ENCODE data around the gene SEC62. TPM values are rescaled to one million over a fixed set of nuclear protein-coding genes. Genes with fewer than 3 reads are reported as not detected.
"Not testable (repeated sequence)": the region's sequence is repeated elsewhere in the genome, so short reads cannot be mapped to it uniquely, and the experiment has no call there.

Gene SEC62
- total RNA-seq, 1 experiment from 2014 or later, result 26.2 TPM

DNA sequence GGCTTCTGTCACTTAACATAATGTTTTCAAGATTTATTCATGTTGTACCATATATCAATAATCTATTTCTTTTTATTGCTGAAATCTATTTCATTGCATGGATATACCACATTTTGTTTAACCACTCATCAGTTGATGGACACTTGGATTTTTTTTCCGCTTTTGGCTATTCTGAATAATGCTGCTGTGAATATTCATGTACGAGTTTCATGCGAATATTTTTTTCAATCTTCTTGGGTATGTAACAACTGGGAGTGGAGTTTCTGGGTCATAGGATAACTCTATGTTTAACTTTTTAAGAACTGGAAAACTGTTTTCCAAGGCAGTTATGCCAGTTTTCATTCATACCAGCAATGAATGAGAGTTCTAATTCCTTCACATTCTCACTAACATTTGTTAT lies 49.5 kb downstream of the SEC62 start:
- no peak for DNase-seq (ENCODE audit: low read depth)

DNA sequence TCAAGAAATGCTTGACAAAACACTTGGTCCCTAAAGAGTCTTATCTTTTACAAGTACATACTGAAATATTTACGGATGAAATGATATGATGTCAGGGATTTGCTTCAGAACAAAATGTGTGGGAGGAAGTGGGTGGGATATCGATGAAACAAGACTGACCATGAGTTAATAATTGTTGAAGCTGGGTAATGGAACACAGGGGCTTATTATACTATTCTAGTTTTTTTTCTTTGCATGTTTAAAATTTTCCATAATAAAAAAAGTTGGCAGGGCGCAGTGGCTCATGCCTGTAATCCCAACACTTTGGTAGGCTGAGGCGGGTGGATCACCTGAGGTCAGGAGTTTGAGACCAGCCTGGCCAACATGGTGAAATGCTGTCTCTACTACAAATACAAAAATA lies 52.7 kb downstream of the SEC62 start:
- not testable (repeated sequence) for DNase-seq (ENCODE audit: low read depth)

DNA sequence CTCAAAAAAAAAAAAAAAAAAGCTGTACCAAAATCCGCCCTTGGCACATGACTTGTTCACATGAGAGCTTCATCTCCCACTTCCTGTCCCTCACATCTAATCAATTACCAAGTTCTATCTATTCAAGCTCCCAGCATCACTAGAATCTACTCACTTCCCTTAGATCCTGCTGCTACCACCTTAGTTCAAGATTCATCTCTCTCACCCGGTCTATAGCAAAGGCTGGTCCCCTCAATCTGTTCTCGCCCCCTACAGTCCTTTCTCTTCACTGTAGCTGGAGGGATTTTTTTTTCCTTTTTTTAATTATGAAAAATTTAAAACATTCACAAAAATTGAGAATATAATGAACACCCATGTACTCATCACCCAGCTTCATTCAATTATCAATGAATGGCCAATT lies 54.5 kb downstream of the SEC62 start:
- no peak for DNase-seq (ENCODE audit: low read depth)

DNA sequence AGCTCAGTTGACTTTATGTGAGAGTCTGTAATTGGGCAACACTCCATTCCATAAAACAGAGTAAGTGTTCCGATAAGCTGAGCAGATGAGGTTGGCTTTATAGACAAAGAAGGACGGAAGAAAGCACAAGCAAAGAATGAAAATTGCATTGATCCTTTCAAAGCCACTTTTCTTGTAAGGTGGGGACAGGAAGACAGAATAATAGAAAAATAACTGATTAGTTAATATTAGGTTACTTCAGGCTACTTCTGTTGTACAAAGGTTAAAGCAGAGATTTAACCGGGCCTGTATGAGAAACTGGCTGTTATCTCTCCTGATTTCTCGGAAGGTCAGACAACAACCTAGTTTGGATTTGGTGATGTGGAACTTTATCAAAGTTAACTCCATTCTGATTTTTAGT lies 55.7 kb downstream of the SEC62 start:
- no peak for DNase-seq (ENCODE audit: low read depth)

DNA sequence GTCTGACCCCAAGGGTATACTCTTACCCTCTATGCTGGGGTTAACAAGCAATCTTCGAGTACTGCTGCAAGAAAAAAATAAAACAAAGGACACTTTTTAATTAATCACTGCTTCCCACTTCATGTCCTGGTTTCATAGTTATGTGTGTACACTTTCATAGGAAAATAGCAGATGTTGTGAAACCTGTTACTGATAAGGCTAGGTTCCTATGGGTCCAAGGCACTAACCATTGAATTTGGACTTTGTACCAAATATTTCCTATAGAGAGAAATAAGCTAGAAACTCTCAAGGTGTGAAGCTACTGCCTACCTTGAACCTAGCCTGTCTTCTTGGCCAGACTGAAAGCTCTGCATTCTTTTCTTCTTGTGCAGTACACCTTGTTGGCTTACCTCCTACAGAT lies 56.6 kb downstream of the SEC62 start:
- DNase-seq (ENCODE audit: low read depth), result no peak

DNA sequence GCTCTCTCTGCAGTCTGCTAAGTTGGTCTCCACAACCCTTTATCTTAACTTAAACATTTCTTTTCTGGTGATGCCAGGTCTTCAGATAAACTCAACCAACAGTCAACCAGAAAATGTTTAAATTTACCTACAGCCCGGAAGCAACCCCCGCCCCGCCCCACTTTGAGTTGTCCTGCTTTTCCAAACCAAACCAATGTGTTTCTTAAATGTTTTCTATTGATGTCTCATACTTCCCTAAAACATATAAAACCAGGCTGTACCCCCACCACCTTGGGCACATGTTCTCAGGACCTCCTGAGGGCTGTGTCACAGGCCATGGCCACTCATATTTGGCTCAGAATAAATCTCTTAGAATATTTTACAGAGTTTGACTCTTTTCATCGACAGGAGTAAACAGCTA lies 58.0 kb downstream of the SEC62 start:
- no peak for DNase-seq (ENCODE audit: low read depth)

DNA sequence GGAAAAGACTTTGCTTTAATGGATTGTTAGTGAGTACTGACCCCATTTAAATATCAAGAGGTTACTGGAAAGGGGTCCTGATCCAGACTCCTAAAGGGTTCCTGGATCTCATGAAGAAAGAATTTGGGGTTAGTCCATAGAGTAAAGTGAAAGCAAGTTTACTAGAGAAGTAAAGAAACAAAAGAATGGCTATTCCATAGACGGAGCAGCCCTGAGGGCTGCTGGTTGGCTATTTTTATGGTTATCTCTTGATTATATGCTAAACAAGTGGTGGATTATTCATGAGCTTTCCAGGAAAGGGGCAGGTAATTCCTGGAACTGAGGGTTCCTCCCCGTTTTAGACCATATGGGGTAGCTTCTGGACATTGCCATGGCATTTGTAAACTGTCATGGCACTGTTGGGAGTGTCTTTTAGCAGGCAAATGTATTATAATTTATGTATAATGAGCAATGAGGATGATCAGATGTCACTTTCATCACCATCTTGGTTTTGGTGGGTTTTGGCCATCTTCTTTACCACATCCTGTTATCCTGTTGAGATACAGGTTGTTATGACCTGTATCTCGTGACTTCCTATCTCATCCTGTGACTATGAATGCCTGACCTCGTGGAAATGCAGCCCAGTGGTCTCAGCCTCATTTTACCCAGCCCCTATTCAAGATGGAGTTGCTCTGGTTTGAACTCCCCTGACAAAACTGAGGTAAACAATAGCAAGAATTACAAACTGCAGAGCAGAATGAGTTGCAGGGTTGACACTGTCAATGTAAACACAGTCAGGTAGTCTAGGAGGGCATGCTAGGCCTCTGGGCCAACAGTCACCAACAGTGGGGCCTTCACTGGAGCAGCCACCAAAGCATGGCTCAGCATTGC lies 60.9 kb downstream of the SEC62 start:
- no peak for DNase-seq (ENCODE audit: low read depth)

DNA sequence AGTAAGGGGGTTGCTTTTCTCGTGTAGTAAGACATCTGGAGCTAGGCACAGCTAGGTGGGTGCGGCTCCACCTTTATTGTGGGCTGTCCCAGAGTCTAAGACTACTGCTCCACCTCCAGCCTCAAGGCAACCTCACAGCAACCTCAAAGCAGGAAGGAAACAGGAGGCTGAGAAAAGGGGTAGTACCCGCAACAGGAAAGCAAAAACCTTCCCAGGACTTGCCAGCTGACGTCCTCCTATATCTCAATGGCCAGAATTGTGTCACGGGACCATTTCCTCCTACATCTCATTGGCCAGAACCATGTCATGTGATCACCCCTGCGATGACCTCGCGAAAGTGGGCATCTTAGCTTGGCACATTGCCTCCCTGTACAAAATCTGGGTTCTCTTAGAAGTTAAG lies 66.9 kb downstream of the SEC62 start:
- DNase-seq (ENCODE audit: low read depth), result no peak

DNA sequence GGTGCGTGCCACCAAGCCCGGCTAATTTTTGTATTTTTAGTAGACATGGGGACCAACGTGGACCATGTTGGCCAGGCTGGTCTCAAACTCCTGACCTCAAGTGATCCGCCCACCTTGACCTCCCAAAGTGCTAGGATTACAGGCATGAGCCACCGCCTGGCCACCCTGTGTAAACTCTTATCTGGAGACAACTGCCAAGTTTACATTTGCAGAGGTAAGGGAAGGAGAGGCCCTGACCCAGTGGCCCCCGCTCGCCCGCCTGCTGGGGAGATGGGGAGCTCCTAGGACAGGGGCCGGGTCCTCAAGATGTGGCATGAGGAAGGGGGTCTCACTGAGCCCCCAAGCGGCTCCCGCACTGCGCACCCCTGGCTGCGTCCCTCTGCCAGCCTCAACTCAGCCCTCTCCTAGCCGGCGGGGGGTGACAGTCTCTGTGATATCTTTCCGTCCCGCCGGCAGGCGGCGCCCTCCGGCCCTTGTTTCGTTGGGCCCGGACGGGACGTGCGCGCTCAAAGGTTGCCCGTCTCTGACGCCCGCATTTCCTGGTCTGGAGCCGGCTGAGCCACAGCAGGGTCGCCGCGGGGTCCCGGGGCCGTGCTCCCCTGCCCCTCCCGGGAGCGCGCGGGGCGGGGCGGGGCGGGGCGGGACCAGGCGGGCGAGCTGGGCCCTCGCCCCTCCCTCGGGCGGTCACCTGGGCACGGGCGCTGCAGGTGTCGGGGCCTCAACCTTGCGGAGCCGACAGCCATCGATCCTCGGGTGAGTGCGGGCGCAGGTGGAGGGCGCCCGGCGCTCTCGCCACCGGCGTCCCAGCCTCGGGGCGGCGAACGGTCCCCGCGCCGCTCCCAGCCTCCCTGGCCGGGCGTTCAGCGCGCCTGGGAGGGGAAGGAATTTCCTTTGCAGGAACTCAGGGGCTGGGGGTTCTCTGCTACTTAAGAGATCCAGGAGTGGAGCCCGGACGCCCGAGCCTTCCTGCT lies 71.1 kb downstream of the SEC62 start, which contains the start of gene GPR160:
Gene GPR160 (plus strand): TSS at position 533 of the 971 bp plus-strand sequence. CDS start 45,978 bp downstream, outside the sequence.
- DNase-seq (ENCODE audit: low read depth), result peak; percentile 80

DNA sequence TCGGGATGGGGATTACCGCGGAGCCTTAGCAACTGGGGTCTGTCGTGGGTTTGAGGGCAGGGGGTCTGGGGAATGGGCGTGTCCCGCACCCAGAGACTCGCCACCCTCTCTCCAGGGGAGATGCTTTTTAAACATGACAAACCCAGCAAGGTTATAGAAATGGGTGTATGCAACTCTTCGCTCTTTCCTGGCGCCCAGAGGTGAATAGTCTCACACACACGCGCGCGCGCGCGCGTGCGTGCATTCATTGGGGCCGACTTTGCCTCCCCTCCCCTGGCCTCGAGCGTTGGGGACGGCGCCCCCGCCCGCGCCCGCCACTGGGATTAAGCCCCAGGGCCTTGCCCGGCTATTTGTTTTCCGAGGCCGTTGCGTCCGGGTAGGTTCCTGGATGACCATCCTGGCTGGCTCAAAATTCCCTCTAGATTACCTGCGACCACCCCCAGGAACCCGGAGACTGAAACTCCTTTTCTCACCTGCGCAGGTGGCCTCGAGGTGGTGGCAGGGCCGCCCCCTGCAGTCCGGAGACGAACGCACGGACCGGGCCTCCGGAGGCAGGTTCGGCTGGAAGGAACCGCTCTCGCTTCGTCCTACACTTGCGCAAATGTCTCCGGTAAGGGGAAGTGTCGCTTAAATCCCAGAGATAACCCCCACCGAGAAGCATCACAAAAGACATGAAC lies 72.0 kb downstream of the SEC62 start:
- DNase-seq (ENCODE audit: low read depth), result no peak

DNA sequence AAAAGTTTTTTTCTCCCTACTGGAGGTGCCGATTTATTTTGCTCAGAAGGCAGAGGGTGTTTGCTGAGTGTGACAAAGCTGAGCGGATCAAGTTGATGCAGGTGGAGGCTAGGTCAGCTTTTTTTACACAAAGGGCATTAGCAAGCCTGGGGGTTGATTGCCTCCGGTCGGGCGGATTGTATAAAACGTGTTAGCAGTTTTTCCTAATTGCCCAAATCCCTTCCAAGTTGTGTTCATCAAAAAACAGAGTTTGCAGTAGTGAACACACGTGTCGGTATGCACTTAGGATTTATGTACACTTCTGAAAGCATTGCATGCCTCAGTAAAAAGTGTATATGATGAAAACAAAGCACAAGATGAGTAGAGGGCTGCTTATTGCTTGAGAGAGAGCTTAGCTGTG lies 73.8 kb downstream of the SEC62 start:
- DNase-seq (ENCODE audit: low read depth), result no peak

DNA sequence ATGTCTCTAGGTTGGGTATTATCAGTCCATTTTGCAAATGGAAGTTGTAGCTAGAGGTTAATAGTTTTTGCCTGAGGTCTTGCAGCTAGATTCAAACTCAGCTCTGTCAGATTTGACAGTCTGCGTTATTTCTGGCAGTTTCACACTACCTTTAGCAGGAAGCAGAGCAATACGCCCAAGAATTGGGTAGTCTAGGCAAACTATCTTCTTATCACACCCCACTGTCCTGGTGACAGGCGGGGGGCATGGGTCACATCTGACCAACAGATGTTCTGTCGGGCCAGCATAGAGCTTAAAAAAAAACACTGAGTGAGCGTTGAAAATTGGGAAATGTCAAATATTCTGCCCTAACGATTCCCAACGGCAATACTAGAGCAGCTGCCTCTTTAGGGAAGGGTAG lies 76.9 kb downstream of the SEC62 start:
- no peak for DNase-seq (ENCODE audit: low read depth)

DNA sequence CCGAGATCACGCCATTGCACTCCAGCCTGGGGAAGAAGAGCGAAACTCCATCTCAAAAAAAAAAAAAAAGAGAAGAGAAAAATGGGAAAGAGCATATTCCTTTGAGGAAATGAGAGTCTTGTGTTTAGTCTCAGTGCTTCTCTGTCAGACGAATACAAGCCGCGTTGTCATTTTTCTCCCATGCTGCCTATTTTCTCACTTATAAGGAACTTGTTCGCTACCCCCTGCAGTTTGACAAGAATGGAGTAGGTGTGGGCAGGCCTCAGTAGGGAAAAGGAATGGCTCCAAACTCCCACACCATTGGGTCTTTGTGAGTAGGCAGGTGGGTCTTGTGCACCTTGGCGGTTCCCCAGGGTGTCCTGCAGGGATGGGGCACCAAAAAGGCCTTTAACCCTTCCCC lies 77.7 kb downstream of the SEC62 start:
- no peak for DNase-seq (ENCODE audit: low read depth)

DNA sequence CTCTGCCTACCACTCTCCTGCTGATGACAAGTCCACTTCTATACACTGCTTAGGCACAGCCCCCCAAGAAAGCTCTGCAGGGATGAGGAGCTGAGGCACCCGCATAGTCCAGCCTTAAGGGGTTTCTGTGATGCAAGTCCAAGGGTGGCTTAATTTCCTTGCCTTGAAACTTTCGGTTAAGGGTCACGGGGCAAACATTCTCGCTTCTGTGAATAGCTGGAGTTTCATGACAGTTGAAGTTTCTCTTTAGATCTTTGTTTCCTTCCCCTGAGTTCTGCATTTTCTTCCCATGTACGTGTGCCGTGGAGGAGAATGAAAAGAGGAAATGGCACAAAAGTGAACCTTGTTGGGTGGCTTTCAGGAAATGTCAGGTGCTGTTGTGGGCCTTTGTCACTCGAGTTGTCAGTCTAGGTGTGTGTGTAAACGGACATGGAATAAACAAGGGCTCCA lies 78.2 kb downstream of the SEC62 start:
- DNase-seq (ENCODE audit: low read depth), result no peak

DNA sequence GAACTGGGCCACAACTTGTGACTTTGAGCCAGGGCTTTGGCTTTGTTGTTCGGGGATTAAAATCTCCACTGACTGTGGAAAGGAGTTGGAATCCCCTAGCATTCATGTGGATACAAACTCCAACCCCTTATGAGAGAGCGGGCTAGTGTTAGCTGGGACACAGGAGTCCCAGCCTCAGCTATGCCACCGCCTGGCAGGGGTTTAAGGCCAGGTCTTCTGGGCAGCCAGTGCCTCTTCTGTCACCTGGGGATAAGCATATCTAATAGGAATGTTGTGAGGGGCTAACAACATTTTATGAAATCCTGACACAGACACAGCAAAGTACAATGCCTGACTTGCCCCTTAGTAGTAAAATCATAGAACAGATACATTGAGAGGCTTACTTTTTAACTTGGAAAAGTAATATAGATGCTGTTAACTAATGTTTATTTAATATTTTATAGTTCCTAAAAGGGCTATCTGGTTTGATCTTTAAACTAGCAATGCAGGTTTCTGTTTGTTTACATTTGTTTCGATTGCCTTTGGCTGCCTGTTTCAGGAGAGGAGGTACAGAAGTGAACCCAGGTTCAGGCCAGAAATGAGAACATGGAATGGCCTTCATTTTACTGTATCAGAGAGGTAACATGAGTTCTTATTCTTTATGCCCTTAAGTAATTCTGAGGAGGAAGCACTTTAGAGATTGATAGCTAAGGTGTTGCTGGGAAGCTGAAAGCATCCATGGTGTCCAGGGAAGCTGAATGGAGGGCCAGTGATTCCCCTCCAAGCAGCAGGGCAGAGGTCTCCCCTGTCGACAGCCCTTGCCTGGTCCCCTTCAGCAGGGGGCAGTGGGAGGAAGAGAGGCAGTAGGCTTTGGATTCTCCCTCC lies 79.9 kb downstream of the SEC62 start:
- DNase-seq (ENCODE audit: low read depth), result no peak

DNA sequence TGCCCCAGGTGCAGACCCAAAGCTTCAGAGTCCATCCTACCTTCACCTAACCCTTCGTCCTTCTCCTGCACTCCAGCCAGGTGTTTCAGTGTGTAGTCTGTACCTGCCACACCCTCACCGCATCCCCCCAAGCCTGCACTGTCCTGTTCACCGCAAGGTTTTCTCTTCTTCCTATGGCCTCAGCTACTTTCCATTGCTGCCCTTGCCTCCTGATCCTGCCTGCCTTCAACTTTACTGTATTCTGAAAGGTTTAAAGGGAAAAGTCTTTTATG lies 80.5 kb downstream of the SEC62 start:
- DNase-seq (ENCODE audit: low read depth), result no peak

Other genes with a start within 250 kb of the SEC62 start
- gene TERC, start 201.7 kb upstream of the SEC62 start, total RNA-seq (2014; rRNA removed; shearing (Covaris generic)), result 101 and 159 TPM in 2 replicates
- gene ACTRT3, start 197.2 kb upstream of the SEC62 start, total RNA-seq (2014; rRNA removed; shearing (Covaris generic)), result not detected in 2 replicates
- 12.9 and 14.7 TPM in 2 replicates for gene MYNN, start 193.4 kb upstream of the SEC62 start, total RNA-seq (2014; rRNA removed; shearing (Covaris generic))
- not detected in 2 replicates for gene LRRIQ4, start 153.9 kb upstream of the SEC62 start, total RNA-seq (2014; rRNA removed; shearing (Covaris generic))
- 5.6 and 9.2 TPM in 2 replicates for gene LRRC34, start 153.9 kb upstream of the SEC62 start, total RNA-seq (2014; rRNA removed; shearing (Covaris generic))
- not detected in 2 replicates for gene LRRC31, start 96.9 kb upstream of the SEC62 start, total RNA-seq (2014; rRNA removed; shearing (Covaris generic))
- gene SAMD7, start 55.2 kb upstream of the SEC62 start, total RNA-seq (2014; rRNA removed; shearing (Covaris generic)), result not detected in 2 replicates
- 5.8 and 6.3 TPM in 2 replicates for gene GPR160, start 71.2 kb downstream of the SEC62 start, total RNA-seq (2014; rRNA removed; shearing (Covaris generic))
- gene PHC3, start 214.9 kb downstream of the SEC62 start, total RNA-seq (2014; rRNA removed; shearing (Covaris generic)), result 9.8 and 17.0 TPM in 2 replicates

Measured in Daoy (cell line).